Stimulated activated CD8-positive, alpha-beta memory T cell treated with anti-CD3 and anti-CD28 coated beads, Interleukin-4, amount 100 ng/mL, for 4 hours (primary cell): ENCODE measurements around the gene HMGCR.

ENCODE experiments used
- DNase-seq, 2 donors: peaks; one replicate each; pipeline ENCODE4 v3.0.0-alpha.2; 2020; ENCODE audit warnings: low read depth in 2 of 2, low spot score in 1 of 2

Gene HMGCR

GRCh38 chr5:75380099-75380498 lies 43.1 kb downstream of the HMGCR start:
- no peak for DNase-seq

- no peak for DNase-seq
These were observed 44.4 kb downstream of the HMGCR start for GRCh38 chr5:75381456-75381855.

- no peak for DNase-seq
These were observed 47.2 kb downstream of the HMGCR start for GRCh38 chr5:75384218-75384617.

- DNase-seq, result no peak
These were observed 50.8 kb downstream of the HMGCR start for GRCh38 chr5:75387806-75388205.

GRCh38 chr5:75389430-75389829 lies 52.4 kb downstream of the HMGCR start:
- no peak for DNase-seq

- DNase-seq, result no peak
These were observed 58.3 kb downstream of the HMGCR start for GRCh38 chr5:75395277-75395676.

GRCh38 chr5:75405296-75405695 lies 68.3 kb downstream of the HMGCR start:
- DNase-seq, result no peak
